SU-DHL-6 (cell line): ENCODE measurements around the gene IFIT1B.

Experiments used
- EZH2phosphoT487 ChIP-seq: fragments of 200-600 bp; sonication (generic), shearing (Covaris generic); conservative IDR thresholded peaks from 2 replicates; pipeline ENCODE4 v1.6.1; 2018; ENCODE audit warnings: mild to moderate bottlenecking, antibody characterized with exemption, low read length, moderate library complexity, mixed read lengths
- TF ChIP-seq, protein P1 (sequence below): fragments of 200-600 bp; sonication (generic); IDR thresholded peaks from one replicate; pipeline ENCODE4 v1.5.1; 2017; ENCODE audit warnings: antibody characterized with exemption, mild to moderate bottlenecking, low read length, moderate library complexity; ENCODE audit not compliant: insufficient read depth, poor library complexity, severe bottlenecking

- TF ChIP-seq, protein P1, sequence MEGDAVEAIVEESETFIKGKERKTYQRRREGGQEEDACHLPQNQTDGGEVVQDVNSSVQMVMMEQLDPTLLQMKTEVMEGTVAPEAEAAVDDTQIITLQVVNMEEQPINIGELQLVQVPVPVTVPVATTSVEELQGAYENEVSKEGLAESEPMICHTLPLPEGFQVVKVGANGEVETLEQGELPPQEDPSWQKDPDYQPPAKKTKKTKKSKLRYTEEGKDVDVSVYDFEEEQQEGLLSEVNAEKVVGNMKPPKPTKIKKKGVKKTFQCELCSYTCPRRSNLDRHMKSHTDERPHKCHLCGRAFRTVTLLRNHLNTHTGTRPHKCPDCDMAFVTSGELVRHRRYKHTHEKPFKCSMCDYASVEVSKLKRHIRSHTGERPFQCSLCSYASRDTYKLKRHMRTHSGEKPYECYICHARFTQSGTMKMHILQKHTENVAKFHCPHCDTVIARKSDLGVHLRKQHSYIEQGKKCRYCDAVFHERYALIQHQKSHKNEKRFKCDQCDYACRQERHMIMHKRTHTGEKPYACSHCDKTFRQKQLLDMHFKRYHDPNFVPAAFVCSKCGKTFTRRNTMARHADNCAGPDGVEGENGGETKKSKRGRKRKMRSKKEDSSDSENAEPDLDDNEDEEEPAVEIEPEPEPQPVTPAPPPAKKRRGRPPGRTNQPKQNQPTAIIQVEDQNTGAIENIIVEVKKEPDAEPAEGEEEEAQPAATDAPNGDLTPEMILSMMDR: no peak
- no peak for TF ChIP-seq EZH2phosphoT487
Measured at GRCh38 chr10:89357975-89358374, 19.9 kb upstream of the IFIT1B start.
